ENCODE results near the gene BHMT. TPM values are rescaled to one million over a fixed set of nuclear protein-coding genes. Genes with fewer than 3 reads are reported as not detected.

The BHMT gene
- total and polyA plus RNA-seq, 11 donors = not detected

- ATAC-seq (no peak), DNase-seq (no peak)
- no peak for TF ChIP-seq POLR2A (IDR thresholded peaks at IDR 0.05)
- TF ChIP-seq CTCF (IDR thresholded peaks at IDR 0.05) = no peak
- WGBS, 4 donors = 70 to 76% (median 73%) methylated on average over 6 of the region's 6 CpGs
- intact Hi-C loops (cut with DNase I) = loop anchor here (5.0 to 10.0 kb wide), 8 partner anchors 228 to 954 kb away; no protein-coding TSS in a partner anchor
- peaks cover 0 to 12% (median 7%) of the 10 kb centered on the region in 12 donors for H3K4me1 ChIP-seq
- H3K36me3 ChIP-seq = no peaks in the 10 kb centered on the region
- no peak overlapping the region for H3K4me3 ChIP-seq
- no peaks in the 10 kb centered on the region for H3K27me3 ChIP-seq
- H3K9me3 ChIP-seq = no peaks in the 10 kb centered on the region
- no peak overlapping the region for H3K27ac ChIP-seq
Observed at GRCh38 chr5:79130781-79131180, 19.2 kb downstream of the BHMT start.

GRCh38 chr5:79133121-79133656 is 21.6 kb downstream of the BHMT start:
- intact Hi-C loops (cut with DNase I) = loop anchor here (1.0 to 10.0 kb wide), 15 partner anchors 108 to 952 kb away; no protein-coding TSS in a partner anchor
- Histone ChIP-seq H3K4me1 (peaks cover 0 to 12% (median 7%) of the 10 kb centered on the region in 12 donors), H3K4me3 (peak overlapping the region in 10 of 12 donors; percentile 5 to 46 (median 30)), H3K27me3 (no peaks in the 10 kb centered on the region), H3K9me3 (no peaks in the 10 kb centered on the region), H3K27ac (peak overlapping the region in 7 of 12 donors; percentile 13 to 76 (median 32)), H3K36me3 (no peaks in the 10 kb centered on the region)
- DNase-seq = no peak
- TF ChIP-seq CTCF (IDR thresholded peaks at IDR 0.05) = peak in 11 of 12 donors; percentile 46 to 62 (median 51)
- TF ChIP-seq POLR2A (IDR thresholded peaks at IDR 0.05) = no peak
- peak in 2 of 4 donors; percentile 45 to 62 for ATAC-seq
- WGBS, 4 donors = 7 to 14% (median 10%) methylated on average over 4 of the region's 4 CpGs

- peak overlapping the region in 10 of 12 donors; percentile 5 to 46 (median 30) for H3K4me3 ChIP-seq
- no peaks in the 10 kb centered on the region for H3K36me3 ChIP-seq
- intact Hi-C loops (cut with DNase I) = loop anchor here (1.0 to 10.0 kb wide), 15 partner anchors 109 to 951 kb away; no protein-coding TSS in a partner anchor
- H3K27me3 ChIP-seq = no peaks in the 10 kb centered on the region
- ATAC-seq (peak; percentile 55 to 88 (median 68)), DNase-seq (peak in 4 of 5 donors; percentile 42 to 51 (median 50))
- WGBS, 4 donors = 6 to 10% (median 6%) methylated on average over 11 of the region's 11 CpGs
- H3K27ac ChIP-seq = peak overlapping the region in 7 of 12 donors; percentile 13 to 76 (median 32)
- no peak for TF ChIP-seq POLR2A (IDR thresholded peaks at IDR 0.05)
- TF ChIP-seq CTCF (IDR thresholded peaks at IDR 0.05) = peak; percentile 40 to 79 (median 66)
- peaks cover 0 to 12% (median 7%) of the 10 kb centered on the region in 12 donors for H3K4me1 ChIP-seq
- H3K9me3 ChIP-seq = no peaks in the 10 kb centered on the region
Observed at GRCh38 chr5:79133657-79134451, 22.2 kb downstream of the BHMT start.

All from heart left ventricle (tissue), 16 donors.